K562 (cell line): ENCODE measurements around the gene PFAS. TPM values are rescaled to one million over a fixed set of nuclear protein-coding genes. Genes with fewer than 3 reads are reported as not detected.

Experiments used
- MGA ChIP-seq: fragments of 450-650 bp; IDR thresholded peaks from 2 replicates; pipeline ENCODE4 v1.6.1; 2016; ENCODE audit warnings: mild to moderate bottlenecking, moderate library complexity
- NEUROD1 ChIP-seq: fragments of 150-350 bp; IDR thresholded peaks from 2 replicates; pipeline ENCODE4 v1.6.1; 2014; ENCODE audit warnings: borderline replicate concordance, low read length, low read depth; ENCODE audit not compliant: partially characterized antibody
- NR3C1 ChIP-seq: sonication (generic); formaldehyde crosslinking; IDR thresholded peaks from 2 replicates; pipeline ENCODE4 v1.8.1; 2022; ENCODE audit warnings: missing genetic modification reagents
- SIN3A ChIP-seq, 2 experiments: fragments of 150-350 bp in 1 of 2; IDR thresholded peaks; 2 replicates each; pipeline ENCODE4 v1.6.1; 2011 to 2016; ENCODE audit warnings: borderline replicate concordance in 2 of 2, low read depth in 2 of 2, low read length in 2 of 2, mild to moderate bottlenecking in 2 of 2, moderate library complexity in 2 of 2; ENCODE audit not compliant: control insufficient read depth in 1 of 2
- SMARCB1 ChIP-seq: IDR thresholded peaks from 2 replicates; pipeline ENCODE4 v1.6.1; 2011; ENCODE audit warnings: improper control_type of control experiment, low read depth; ENCODE audit not compliant: insufficient read length
- TAF9B ChIP-seq: fragments of 450-650 bp; IDR thresholded peaks from 2 replicates; pipeline ENCODE4 v1.6.1; 2018; ENCODE audit warnings: mild to moderate bottlenecking; ENCODE audit not compliant: partially characterized antibody
- ZBTB7A ChIP-seq: IDR thresholded peaks from 2 replicates; pipeline ENCODE4 v1.6.1; 2011; ENCODE audit warnings: low read depth, mild to moderate bottlenecking, low read length, moderate library complexity, borderline replicate concordance; ENCODE audit not compliant: control insufficient read depth
- ZKSCAN1 ChIP-seq: fragments of 150-350 bp; IDR thresholded peaks from 2 replicates; pipeline ENCODE4 v1.6.1; 2016; ENCODE audit warnings: low read depth, low read length
- ZNF561 ChIP-seq: fragments of 450-650 bp; formaldehyde crosslinking; conservative IDR thresholded peaks from 2 replicates; pipeline ENCODE4 v1.4.0; 2020; ENCODE audit warnings: mild to moderate bottlenecking, moderate library complexity
- polyA plus RNA-seq, 8 experiments: library from polyadenylated mRNA; depleted of rRNA in 4 of 8; stranded (reverse) in 5 of 8; unstranded in 3 of 8; fragments of >200 nt; fragmentation: Nextera tagmentation in 2 of 8; fragmentation: Illumina TruSeq in 1 of 8; extraction: Ambion mirVana in 2 of 8; extraction: Trizol in 1 of 8; gene quantifications; 2 replicates each; pipeline versions ENCODE4 v1.2.1 to v1.2.3, GENCODE V29; 2011 to 2014; ENCODE audit warnings: inconsistent platforms in 1 of 8, missing spikeins in 1 of 8
- total RNA-seq, 7 experiments: library from RNA; depleted of rRNA in 6 of 7; stranded (reverse); fragments of >200 nt in 6 of 7; fragmentation: Illumina TruSeq in 2 of 7; extraction: Trizol in 2 of 7; gene quantifications; 2 replicates each; pipeline versions ENCODE4 v1.2.1 to v1.2.3, GENCODE V29; 2011 to 2021; ENCODE audit warnings: low replicate concordance in 1 of 7
- TF ChIP-seq, protein P1 (sequence below), 2 experiments: fragments of 450-650 bp; conservative IDR thresholded peaks; 2 replicates each; pipeline ENCODE4 v1.6.1; 2017; ENCODE audit warnings: mild to moderate bottlenecking in 2 of 2, moderate library complexity in 2 of 2
- TF ChIP-seq, protein P2 (sequence below): fragments of 450-650 bp; IDR thresholded peaks from 2 replicates; pipeline ENCODE4 v1.6.1; 2014; ENCODE audit warnings: low read depth, mild to moderate bottlenecking, moderate library complexity, borderline replicate concordance

The PFAS gene
- total and polyA plus RNA-seq, 9 of the 15 experiments (the other 6 are each of a cell fraction or from before 2014, with no cell fraction given) = 11.6 to 131 (median 43.9) TPM

DNA sequence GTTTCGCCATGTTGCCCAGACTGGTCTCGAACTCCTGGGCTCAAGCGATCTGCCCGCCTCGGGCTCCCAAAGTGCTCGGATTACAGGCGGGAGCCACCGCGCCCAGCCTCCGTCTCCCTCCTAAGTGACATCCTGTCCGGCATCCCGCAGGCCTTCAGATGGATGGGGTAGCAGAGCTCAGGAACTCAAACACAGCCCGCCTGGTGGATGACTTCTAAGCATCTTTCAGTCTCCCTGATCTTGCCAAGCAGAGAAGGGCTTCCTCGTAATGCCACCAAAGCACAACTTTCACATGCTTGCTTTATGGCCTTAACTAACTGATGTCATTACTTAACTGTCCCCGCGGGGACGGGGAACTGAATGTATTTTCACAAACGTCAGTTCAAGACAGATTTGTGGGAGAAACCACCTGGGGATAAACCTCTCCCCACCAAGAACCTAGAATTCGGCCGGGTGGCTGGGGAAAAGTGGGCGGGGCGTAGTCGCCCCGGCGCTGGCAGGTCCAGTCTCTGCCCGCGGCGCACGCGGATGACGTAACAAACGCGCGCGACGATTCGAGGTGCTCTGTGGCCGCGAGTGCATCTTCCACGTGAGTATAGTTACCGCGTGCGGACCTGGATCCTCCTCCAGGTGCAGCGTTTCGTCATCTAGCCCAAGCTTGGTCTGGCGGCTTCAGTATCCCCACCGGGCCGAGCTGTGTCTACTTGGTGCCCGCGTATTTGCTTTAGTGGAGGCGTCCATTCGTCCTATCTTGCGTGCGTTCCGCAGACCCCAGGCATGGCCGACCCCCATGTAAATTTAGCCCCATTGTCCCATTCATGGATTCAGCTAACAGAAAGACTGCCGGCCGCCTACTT lies at the start of gene PFAS (continued):
- TF ChIP-seq SIN3A (IDR thresholded peaks at IDR 0.05; ENCODE audit: borderline replicate concordance in 2 of 2, control insufficient read depth in 1 of 2, low read depth in 2 of 2, low read length in 2 of 2) (peak; percentile 88 to 97), ZBTB7A (0 out of 2 replicates have a peak, but pooled peaks have one; percentile 52), NR3C1 (CRISPR knock-in tag) (no peak), SMARCB1 (no peak), ZNF561 (CRISPR knock-in tag) (no peak), TAF9B (peak; percentile 53), MGA (peak; percentile 34; the same call in 1 of the 2 replicates), NEUROD1 (peak; percentile 24), ZKSCAN1 (0 out of 2 replicates have a peak, but pooled peaks have one; percentile 24)
- TF ChIP-seq, protein P1, sequence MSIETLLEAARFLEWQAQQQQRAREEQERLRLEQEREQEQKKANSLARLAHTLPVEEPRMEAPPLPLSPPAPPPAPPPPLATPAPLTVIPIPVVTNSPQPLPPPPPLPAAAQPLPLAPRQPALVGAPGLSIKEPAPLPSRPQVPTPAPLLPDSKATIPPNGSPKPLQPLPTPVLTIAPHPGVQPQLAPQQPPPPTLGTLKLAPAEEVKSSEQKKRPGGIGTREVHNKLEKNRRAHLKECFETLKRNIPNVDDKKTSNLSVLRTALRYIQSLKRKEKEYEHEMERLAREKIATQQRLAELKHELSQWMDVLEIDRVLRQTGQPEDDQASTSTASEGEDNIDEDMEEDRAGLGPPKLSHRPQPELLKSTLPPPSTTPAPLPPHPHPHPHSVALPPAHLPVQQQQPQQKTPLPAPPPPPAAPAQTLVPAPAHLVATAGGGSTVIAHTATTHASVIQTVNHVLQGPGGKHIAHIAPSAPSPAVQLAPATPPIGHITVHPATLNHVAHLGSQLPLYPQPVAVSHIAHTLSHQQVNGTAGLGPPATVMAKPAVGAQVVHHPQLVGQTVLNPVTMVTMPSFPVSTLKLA (conservative IDR thresholded peaks at IDR 0.05) = peak; percentile 93 to 97
- TF ChIP-seq, protein P2, sequence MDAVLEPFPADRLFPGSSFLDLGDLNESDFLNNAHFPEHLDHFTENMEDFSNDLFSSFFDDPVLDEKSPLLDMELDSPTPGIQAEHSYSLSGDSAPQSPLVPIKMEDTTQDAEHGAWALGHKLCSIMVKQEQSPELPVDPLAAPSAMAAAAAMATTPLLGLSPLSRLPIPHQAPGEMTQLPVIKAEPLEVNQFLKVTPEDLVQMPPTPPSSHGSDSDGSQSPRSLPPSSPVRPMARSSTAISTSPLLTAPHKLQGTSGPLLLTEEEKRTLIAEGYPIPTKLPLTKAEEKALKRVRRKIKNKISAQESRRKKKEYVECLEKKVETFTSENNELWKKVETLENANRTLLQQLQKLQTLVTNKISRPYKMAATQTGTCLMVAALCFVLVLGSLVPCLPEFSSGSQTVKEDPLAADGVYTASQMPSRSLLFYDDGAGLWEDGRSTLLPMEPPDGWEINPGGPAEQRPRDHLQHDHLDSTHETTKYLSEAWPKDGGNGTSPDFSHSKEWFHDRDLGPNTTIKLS = peak; percentile 63; the same call in 1 of the 2 replicates
